Measurements from ENCODE around the gene GREB1L. TPM values are rescaled to one million over a fixed set of nuclear protein-coding genes. Genes with fewer than 3 reads are reported as not detected.
"Not testable (repeated sequence)": the region's sequence is repeated elsewhere in the genome, so short reads cannot be mapped to it uniquely, and the experiment has no call there.

The GREB1L gene
- total RNA-seq, 1 experiment from 2014 or later: 0.07 TPM

DNA sequence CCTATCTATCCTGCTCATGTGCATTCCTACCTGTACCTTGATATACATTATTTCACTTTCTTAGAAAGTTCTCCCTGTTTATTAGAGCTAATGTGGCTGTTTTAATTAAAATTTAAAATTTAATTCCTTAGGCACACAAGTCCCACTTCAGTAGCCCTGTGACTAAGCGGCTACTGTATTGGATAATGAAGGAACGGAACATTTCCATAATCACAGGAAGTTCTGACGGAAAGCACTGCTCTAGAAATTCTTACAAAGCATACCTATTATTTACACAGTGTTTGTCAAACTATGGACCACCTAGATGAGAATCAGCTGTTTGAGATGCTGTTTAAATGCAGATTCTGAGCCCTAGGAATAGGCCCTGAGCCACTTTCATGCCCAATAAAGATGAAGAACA, 13.2 kb downstream of the GREB1L start:
- no peak for DNase-seq
- Histone ChIP-seq H3K27me3 (no peaks in the 10 kb centered on the region), H3K9me3 (no peaks in the 10 kb centered on the region), H3K4me3 (no peak overlapping the region), H3K36me3 (no peaks in the 10 kb centered on the region)

- Histone ChIP-seq H3K9me3 (no peaks in the 10 kb centered on the region), H3K36me3 (no peaks in the 10 kb centered on the region), H3K27me3 (no peaks in the 10 kb centered on the region), H3K4me3 (no peak overlapping the region)
- DNase-seq: no peak
These were observed 15.4 kb downstream of the GREB1L start for GRCh38 chr18:21257386-21257785.

DNA sequence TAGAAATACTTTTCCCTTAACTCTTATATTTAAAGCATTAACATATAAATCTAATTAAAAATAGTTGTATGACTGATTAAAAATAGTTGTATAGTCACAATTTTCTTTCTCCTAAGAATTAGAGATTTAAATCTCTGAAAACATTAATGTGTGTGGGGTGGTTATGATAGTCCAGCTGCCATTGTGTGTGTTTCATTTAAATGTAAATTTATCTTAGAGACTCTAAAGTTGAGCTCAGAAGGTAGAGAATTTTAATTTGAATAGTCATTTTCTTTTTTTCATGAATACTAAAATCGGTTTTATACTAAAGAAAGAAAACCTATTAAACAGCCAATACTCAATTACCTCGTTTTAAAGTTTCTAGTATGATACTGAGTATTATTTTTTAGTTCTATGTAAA, 18.6 kb downstream of the GREB1L start:
- Histone ChIP-seq H3K36me3 (no peaks in the 10 kb centered on the region), H3K4me3 (no peak overlapping the region), H3K27me3 (no peaks in the 10 kb centered on the region), H3K9me3 (no peaks in the 10 kb centered on the region)
- DNase-seq: no peak

DNA sequence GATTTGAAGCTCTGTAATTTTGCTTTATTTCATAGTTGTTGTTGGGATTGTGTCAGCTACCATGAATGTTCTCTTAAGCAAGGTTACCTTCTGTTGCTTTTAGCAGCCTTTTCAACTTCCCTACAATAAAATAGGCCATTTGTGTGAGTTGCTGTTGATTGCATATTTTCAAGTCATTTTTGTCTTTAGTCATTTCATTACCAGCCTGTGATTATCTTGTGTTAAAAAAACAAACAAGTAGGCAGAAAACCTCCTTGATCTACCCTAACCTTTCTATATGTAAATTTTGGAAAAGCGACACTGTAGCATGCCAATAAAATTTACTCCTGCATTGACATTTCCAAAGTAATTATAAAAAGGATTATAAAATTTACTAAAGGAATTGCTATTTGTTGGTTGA, 19.3 kb downstream of the GREB1L start:
- Histone ChIP-seq H3K27me3 (no peaks in the 10 kb centered on the region), H3K36me3 (no peaks in the 10 kb centered on the region), H3K9me3 (no peaks in the 10 kb centered on the region), H3K4me3 (no peak overlapping the region)
- no peak for DNase-seq

DNA sequence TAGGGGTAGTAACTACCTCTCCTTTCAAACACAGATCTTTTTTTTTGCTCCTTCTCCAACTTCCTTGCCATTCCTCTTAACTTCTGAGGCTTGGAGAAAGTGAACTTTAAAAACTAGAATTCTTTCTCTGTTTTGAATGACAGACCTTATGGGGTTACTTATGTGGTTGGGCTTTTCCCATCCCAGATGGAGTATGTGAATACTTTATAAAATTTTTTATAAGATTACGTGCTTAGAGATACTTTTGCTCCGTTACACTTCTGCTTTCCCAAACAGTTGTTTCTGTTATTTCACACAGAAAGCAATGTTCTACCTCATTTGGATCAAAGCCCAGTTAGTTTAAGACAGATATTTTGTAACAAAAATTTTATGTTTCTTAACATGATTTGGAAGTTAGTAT, 20.2 kb downstream of the GREB1L start:
- Histone ChIP-seq H3K27me3 (no peaks in the 10 kb centered on the region), H3K9me3 (no peaks in the 10 kb centered on the region), H3K36me3 (no peaks in the 10 kb centered on the region), H3K4me3 (no peak overlapping the region)
- DNase-seq: no peak

DNA sequence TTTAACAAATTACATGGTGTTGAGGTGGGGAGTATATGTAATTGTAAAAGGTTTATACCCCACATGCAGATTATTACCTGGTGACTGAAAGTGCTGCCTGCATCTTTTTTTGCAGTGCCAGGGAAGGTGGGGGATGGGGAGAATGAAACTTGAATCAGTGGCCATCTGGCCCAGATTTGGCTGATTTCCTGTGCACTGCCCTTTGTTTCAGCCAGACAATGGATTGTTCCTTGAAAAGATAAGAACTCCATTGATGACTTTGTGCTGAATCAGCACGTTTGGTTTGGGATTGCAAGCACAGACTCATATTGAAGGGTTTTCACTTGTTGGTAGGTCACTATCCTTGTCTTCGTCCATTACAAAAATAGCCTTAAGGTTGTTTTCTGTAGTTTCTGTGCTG, 20.9 kb downstream of the GREB1L start:
- no peak overlapping the region for H3K4me3 ChIP-seq
- no peaks in the 10 kb centered on the region for H3K27me3 ChIP-seq
- H3K9me3 ChIP-seq: no peaks in the 10 kb centered on the region
- no peaks in the 10 kb centered on the region for H3K36me3 ChIP-seq
- no peak for DNase-seq

DNA sequence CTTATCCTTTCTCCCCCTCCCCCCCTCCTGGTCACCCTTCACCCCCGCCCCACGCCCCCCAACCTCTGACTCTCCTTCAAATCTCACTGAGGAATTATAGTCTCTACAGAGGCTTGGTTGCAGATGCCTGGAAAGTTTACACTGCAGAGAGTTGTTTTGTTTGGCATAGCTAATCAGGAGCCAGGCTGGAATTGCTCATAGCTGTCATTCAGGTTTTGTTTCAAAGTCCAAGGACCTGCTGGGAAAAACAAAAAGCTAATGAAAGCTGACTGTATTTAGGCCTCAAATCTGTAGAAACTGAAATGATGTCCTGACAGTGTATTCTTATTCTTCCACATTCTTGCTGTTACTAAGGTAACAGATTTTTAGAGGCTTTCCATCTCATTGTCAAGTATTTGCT, 22.6 kb downstream of the GREB1L start:
- peak; percentile 15 for DNase-seq
- Histone ChIP-seq H3K27me3 (no peaks in the 10 kb centered on the region), H3K4me3 (no peak overlapping the region), H3K9me3 (no peaks in the 10 kb centered on the region), H3K36me3 (no peaks in the 10 kb centered on the region)

- Histone ChIP-seq H3K4me3 (no peak overlapping the region), H3K27me3 (no peaks in the 10 kb centered on the region), H3K9me3 (no peaks in the 10 kb centered on the region), H3K36me3 (no peaks in the 10 kb centered on the region)
- DNase-seq: no peak
These were observed 24.1 kb downstream of the GREB1L start for GRCh38 chr18:21265971-21266673.

DNA sequence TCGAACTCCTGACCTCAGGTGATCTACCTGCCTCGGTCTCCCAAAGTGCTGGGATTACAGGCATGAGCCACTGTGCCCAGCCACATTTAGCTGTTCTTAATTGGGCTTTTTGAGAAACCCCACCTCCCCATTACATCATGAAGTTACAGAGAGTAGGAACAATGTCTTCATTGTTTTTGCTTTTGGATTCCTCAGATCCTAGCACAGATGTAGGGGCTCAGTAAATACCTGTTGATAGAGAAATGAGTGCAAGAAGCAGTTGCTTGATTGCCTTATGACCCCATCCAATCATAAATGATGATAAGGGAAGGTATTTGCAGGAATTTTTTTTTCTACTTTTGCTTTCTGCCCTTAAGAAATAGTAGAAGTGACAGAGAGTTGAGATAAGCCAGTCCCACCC, 25.4 kb downstream of the GREB1L start:
- H3K9me3 ChIP-seq: no peaks in the 10 kb centered on the region
- DNase-seq: no peak
- H3K36me3 ChIP-seq: no peaks in the 10 kb centered on the region
- H3K27me3 ChIP-seq: no peaks in the 10 kb centered on the region
- no peak overlapping the region for H3K4me3 ChIP-seq

GRCh38 chr18:21269349-21269748, 27.3 kb downstream of the GREB1L start:
- no peaks in the 10 kb centered on the region for H3K36me3 ChIP-seq
- no peak for DNase-seq
- H3K27me3 ChIP-seq: no peaks in the 10 kb centered on the region
- no peaks in the 10 kb centered on the region for H3K9me3 ChIP-seq
- no peak overlapping the region for H3K4me3 ChIP-seq

DNA sequence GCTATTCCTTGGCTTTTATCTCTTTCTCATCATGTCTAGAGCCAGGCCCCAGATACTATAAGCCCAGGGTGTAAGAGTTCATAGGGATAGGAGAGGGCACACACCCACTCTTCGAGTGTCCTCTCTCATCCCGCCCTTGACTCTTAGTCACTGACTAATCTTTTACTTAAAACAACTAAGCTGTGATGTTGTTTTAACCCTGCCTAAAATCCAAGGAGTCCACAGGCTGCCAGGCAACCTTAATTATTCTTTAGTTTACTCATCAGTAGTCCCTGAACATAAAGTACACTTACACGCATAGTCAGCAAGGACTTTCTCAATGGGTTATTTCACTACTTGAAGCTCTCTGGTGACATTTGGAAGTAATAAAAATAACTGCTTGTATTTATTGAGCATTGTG, 28.4 kb downstream of the GREB1L start:
- no peaks in the 10 kb centered on the region for H3K9me3 ChIP-seq
- no peak overlapping the region for H3K4me3 ChIP-seq
- no peaks in the 10 kb centered on the region for H3K27me3 ChIP-seq
- peak; percentile 16 for DNase-seq
- no peaks in the 10 kb centered on the region for H3K36me3 ChIP-seq

DNA sequence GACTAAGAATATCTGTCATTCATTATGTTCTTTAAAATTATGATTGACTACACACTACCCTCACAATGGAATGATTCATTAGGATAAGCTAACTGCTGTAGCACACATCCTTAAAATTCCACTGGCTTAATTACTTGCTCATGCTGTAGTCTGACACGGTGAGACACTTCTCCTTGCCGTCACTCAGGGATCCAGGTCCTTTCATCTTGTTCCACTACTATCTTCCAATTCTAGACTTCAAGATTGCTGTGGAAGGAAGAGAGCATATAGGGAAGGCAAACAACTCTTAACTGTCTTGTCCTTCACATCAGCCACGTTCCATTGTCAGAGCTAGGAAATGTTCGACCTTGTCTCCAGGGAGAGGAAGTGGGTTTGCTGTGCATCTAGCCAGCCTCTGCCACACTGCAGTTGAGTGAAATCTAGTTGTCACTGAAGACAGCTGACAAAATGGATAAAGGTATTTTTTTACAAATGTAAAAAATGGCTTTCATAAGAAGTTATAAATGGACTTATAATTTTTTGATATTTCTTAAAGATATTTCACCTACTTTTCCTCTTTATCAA, 30.1 kb downstream of the GREB1L start:
- Histone ChIP-seq H3K27me3 (no peaks in the 10 kb centered on the region), H3K4me3 (no peak overlapping the region), H3K36me3 (no peaks in the 10 kb centered on the region), H3K9me3 (no peaks in the 10 kb centered on the region)
- no peak for DNase-seq

- Histone ChIP-seq H3K9me3 (no peaks in the 10 kb centered on the region), H3K27me3 (no peaks in the 10 kb centered on the region), H3K4me3 (no peak overlapping the region), H3K36me3 (no peaks in the 10 kb centered on the region)
- no peak for DNase-seq
These were observed 31.5 kb downstream of the GREB1L start for GRCh38 chr18:21273568-21273967.

- Histone ChIP-seq H3K9me3 (no peaks in the 10 kb centered on the region), H3K36me3 (no peaks in the 10 kb centered on the region)
- DNase-seq: no peak
These were observed 33.6 kb downstream of the GREB1L start for GRCh38 chr18:21275645-21276044.

GRCh38 chr18:21277578-21277977, 35.5 kb downstream of the GREB1L start:
- Histone ChIP-seq H3K4me3 (no peak overlapping the region), H3K9me3 (no peaks in the 10 kb centered on the region), H3K36me3 (no peaks in the 10 kb centered on the region), H3K27me3 (no peaks in the 10 kb centered on the region)
- no peak for DNase-seq

More at GRCh38 chr18:21275645-21276044, 33.6 kb downstream of the GREB1L start:
- Histone ChIP-seq H3K4me3 (no peak overlapping the region), H3K27me3 (no peaks in the 10 kb centered on the region)

DNA sequence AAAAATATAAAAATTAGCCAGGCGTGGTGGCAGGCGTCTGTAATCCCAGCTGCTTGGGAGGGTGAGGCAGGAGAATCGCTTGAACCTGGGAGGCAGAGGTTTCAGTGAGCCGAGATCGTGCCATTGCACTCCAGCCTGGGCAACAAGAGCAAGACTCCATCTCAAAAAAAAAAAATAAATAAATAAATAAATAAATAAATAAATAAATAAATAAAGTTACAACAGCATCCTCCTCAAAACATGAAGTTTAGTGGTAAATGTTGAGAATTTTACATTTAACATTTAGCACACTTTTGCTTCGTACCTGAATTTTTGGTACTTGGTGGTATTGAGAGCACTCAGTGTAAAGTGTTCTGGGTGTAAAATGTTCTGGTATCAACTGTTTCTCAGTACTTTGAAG, 36.2 kb downstream of the GREB1L start:
- not testable (repeated sequence) for H3K27me3 ChIP-seq, DNase-seq, H3K9me3 ChIP-seq, H3K36me3 ChIP-seq, H3K4me3 ChIP-seq

DNA sequence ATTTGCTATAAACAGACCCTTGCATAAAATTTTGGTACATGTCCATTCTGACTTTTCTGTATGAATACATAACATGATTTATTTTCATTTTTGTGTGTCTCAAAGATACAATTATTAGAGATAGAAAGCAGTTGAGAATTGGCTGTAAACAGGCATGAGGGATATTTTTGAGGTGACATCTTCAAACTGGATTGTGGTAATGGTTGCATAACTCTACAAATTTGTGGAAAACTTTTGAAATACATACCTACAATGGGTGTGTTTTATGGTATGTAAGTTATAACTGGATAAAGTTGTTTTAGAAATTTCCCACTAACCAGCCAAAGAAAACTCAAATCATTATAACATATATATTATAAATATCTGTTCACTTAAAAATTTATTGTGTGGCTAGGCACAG, 39.6 kb downstream of the GREB1L start:
- H3K4me3 ChIP-seq: no peak overlapping the region
- no peaks in the 10 kb centered on the region for H3K9me3 ChIP-seq
- no peak for DNase-seq
- no peaks in the 10 kb centered on the region for H3K36me3 ChIP-seq
- H3K27me3 ChIP-seq: no peaks in the 10 kb centered on the region

DNA sequence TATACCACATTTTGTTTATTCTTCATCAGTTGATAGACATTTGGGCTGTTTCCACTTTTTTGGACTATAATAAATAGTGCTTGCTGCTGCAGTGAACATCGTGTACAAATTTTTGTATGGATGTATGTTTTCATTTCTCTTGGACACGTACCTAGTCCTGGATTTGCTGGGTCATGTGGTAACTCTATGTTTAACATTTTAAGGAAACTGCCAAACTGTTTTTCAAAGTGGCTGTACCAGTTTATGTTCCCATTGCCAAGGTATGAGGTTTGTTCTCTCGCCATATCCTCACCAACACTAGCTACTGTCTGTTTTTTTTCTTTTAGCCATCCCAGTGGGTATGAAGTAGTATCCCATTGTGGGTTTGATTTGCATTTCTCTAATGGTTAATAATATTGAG, 42.5 kb downstream of the GREB1L start:
- DNase-seq: no peak
- Histone ChIP-seq H3K4me3 (no peak overlapping the region), H3K36me3 (no peaks in the 10 kb centered on the region), H3K9me3 (no peaks in the 10 kb centered on the region), H3K27me3 (no peaks in the 10 kb centered on the region)
